ENCODE data around the gene H3-3A. TPM values are rescaled to one million over a fixed set of nuclear protein-coding genes. Genes with fewer than 3 reads are reported as not detected.

The H3-3A gene
- total and polyA plus RNA-seq, 2 experiments from 2014 or later, result 528 to 617 TPM

- Histone ChIP-seq H3K79me2 (peaks cover 49% of the 10 kb centered on the region), H3K36me3 (replicated peaks; ENCODE audit: insufficient read depth, low read depth) (peaks cover 5% of the 10 kb centered on the region), H3K27ac (no peak overlapping the region), H4K20me1 (ENCODE audit: insufficient read depth, poor library complexity, severe bottlenecking) (peaks cover 51% of the 10 kb centered on the region), H2AFZ (no peak overlapping the region), H3K4me2 (no peak overlapping the region), H3K9me2 (replicated peaks; ENCODE audit: insufficient read depth) (no peaks in the 10 kb centered on the region), H3K4me1 (ENCODE audit: insufficient read depth) (no peaks in the 10 kb centered on the region), H3K4me3 (no peak overlapping the region), H3K9me3 (ENCODE audit: low read depth) (no peaks in the 10 kb centered on the region), H3K27me3 (no peaks in the 10 kb centered on the region)
- no peak for DNase-seq (ENCODE audit: low spot score)
- WGBS (ENCODE audit: low lambda C conversion rate, missing lambda C conversion rate), result 86% methylated on average over 4 of the region's 4 CpGs
- no peak for TF ChIP-seq CTCF (IDR thresholded peaks at IDR 0.05; ENCODE audit: poor library complexity)
- TF ChIP-seq EZH2 (IDR thresholded peaks at IDR 0.05; ENCODE audit: borderline replicate concordance), result no peak
- no peak for TF ChIP-seq EZH2phosphoT487 (IDR thresholded peaks at IDR 0.05; ENCODE audit: low read depth, severe bottlenecking, unreplicated experiment)
Observed at GRCh38 chr1:226072347-226072746, 9.8 kb downstream of the H3-3A start.

- Histone ChIP-seq H3K36me3 (replicated peaks; ENCODE audit: insufficient read depth, low read depth) (peaks cover 5% of the 10 kb centered on the region), H3K27me3 (no peaks in the 10 kb centered on the region), H3K79me2 (peaks cover 38% of the 10 kb centered on the region), H3K4me1 (ENCODE audit: insufficient read depth) (no peaks in the 10 kb centered on the region), H3K9me3 (ENCODE audit: low read depth) (no peaks in the 10 kb centered on the region), H3K9me2 (replicated peaks; ENCODE audit: insufficient read depth) (no peaks in the 10 kb centered on the region), H2AFZ (no peak overlapping the region), H3K4me2 (no peak overlapping the region), H4K20me1 (ENCODE audit: insufficient read depth, poor library complexity, severe bottlenecking) (peaks cover 41% of the 10 kb centered on the region), H3K27ac (no peak overlapping the region), H3K4me3 (no peak overlapping the region)
- DNase-seq (ENCODE audit: low spot score), result no peak
- WGBS (ENCODE audit: low lambda C conversion rate, missing lambda C conversion rate), result 57% methylated on average over 6 of the region's 6 CpGs
- TF ChIP-seq EZH2 (IDR thresholded peaks at IDR 0.05; ENCODE audit: borderline replicate concordance) (no peak), CTCF (IDR thresholded peaks at IDR 0.05; ENCODE audit: poor library complexity) (no peak), EZH2phosphoT487 (IDR thresholded peaks at IDR 0.05; ENCODE audit: low read depth, severe bottlenecking, unreplicated experiment) (no peak)
Observed at GRCh38 chr1:226073184-226073950, 10.9 kb downstream of the H3-3A start.

GRCh38 chr1:226074046-226074445, 11.5 kb downstream of the H3-3A start:
- H3K27me3 ChIP-seq, result no peaks in the 10 kb centered on the region
- no peaks in the 10 kb centered on the region for H3K4me1 ChIP-seq (ENCODE audit: insufficient read depth)
- H2AFZ ChIP-seq, result no peak overlapping the region
- H3K36me3 ChIP-seq (replicated peaks; ENCODE audit: insufficient read depth, low read depth), result peaks cover 5% of the 10 kb centered on the region
- peaks cover 32% of the 10 kb centered on the region for H3K79me2 ChIP-seq
- H4K20me1 ChIP-seq (ENCODE audit: insufficient read depth, poor library complexity, severe bottlenecking), result peaks cover 34% of the 10 kb centered on the region
- H3K9me2 ChIP-seq (replicated peaks; ENCODE audit: insufficient read depth), result no peaks in the 10 kb centered on the region
- DNase-seq (ENCODE audit: low spot score), result no peak
- 95% methylated on average over 4 of the region's 4 CpGs for WGBS (ENCODE audit: low lambda C conversion rate, missing lambda C conversion rate)
- H3K4me2 ChIP-seq, result no peak overlapping the region
- TF ChIP-seq EZH2 (IDR thresholded peaks at IDR 0.05; ENCODE audit: borderline replicate concordance) (no peak), EZH2phosphoT487 (IDR thresholded peaks at IDR 0.05; ENCODE audit: low read depth, severe bottlenecking, unreplicated experiment) (no peak), CTCF (IDR thresholded peaks at IDR 0.05; ENCODE audit: poor library complexity) (no peak)
- H3K4me3 ChIP-seq, result no peak overlapping the region
- H3K27ac ChIP-seq, result no peak overlapping the region
- no peaks in the 10 kb centered on the region for H3K9me3 ChIP-seq (ENCODE audit: low read depth)
